Measurements from ENCODE around the gene TTC3. TPM values are rescaled to one million over a fixed set of nuclear protein-coding genes. Genes with fewer than 3 reads are reported as not detected.
"Not testable (repeated sequence)": the region's sequence is repeated elsewhere in the genome, so short reads cannot be mapped to it uniquely, and the experiment has no call there.

TTC3 gene
- total and polyA plus RNA-seq, 7 donors: 6.5 to 50.3 (median 25.7) TPM

- no peaks in the 10 kb centered on the region for H3K27me3 ChIP-seq (ENCODE audit: insufficient read depth in 3 of 3, low read length in 2 of 3)
- peaks cover 8% of the 10 kb centered on the region for H3K4me1 ChIP-seq
- WGBS, 3 donors: 47 to 61% (median 51%) methylated on average over 13 of the region's 13 CpGs
- H3K27ac ChIP-seq: peak overlapping the region; percentile 83
- ATAC-seq (no peak), DNase-seq (no peak)
- H3K36me3 ChIP-seq (ENCODE audit: insufficient read depth in 1 of 2, low read depth in 1 of 2): peaks cover 0 to 21% of the 10 kb centered on the region in 2 donors
- intact Hi-C loops (cut with DNase I): loop anchor here (2.0 to 5.0 kb wide), 4 partner anchors 37 to 147 kb away; partner anchors contain the start of genes DYRK1A (in 1 of the 2) and VPS26C (in 1 of the 2)
- H3K4me3 ChIP-seq: peak overlapping the region; percentile 78
- H3K9me3 ChIP-seq: no peaks in the 10 kb centered on the region
- no peak for TF ChIP-seq CTCF (IDR thresholded peaks at IDR 0.05)
These were observed 146.8 kb downstream of the TTC3 start for GRCh38 chr21:37219761-37220432.

GRCh38 chr21:37220433-37220980 is 147.5 kb downstream of the TTC3 start:
- Histone ChIP-seq H3K36me3 (ENCODE audit: insufficient read depth in 1 of 2, low read depth in 1 of 2) (peaks cover 0 to 27% of the 10 kb centered on the region in 2 donors), H3K4me1 (peaks cover 8% of the 10 kb centered on the region), H3K27me3 (ENCODE audit: insufficient read depth in 3 of 3, low read length in 2 of 3) (no peaks in the 10 kb centered on the region), H3K9me3 (no peaks in the 10 kb centered on the region), H3K4me3 (peak overlapping the region; percentile 78), H3K27ac (peak overlapping the region; percentile 83)
- peak; percentile 71 to 80 (median 77) for ATAC-seq
- 2 to 5% (median 4%) methylated on average over 33 to 35 of the region's 35 CpGs for WGBS, 3 donors
- intact Hi-C loops (cut with DNase I): loop anchor here (2.0 to 5.0 kb wide), 4 partner anchors 37 to 147 kb away; partner anchors contain the start of genes DYRK1A (in 1 of the 2) and VPS26C (in 1 of the 2)
- TF ChIP-seq CTCF (IDR thresholded peaks at IDR 0.05): no peak
- no peak for DNase-seq

- Histone ChIP-seq H3K4me3 (peak overlapping the region; percentile 78), H3K9me3 (no peaks in the 10 kb centered on the region), H3K36me3 (ENCODE audit: insufficient read depth in 1 of 2, low read depth in 1 of 2) (peaks cover 0 to 33% of the 10 kb centered on the region in 2 donors), H3K4me1 (peaks cover 8% of the 10 kb centered on the region), H3K27me3 (ENCODE audit: insufficient read depth in 3 of 3, low read length in 2 of 3) (no peaks in the 10 kb centered on the region), H3K27ac (peak overlapping the region; percentile 83)
- WGBS, 3 donors: 5 to 6% (median 5%) methylated on average over 46 of the region's 46 CpGs
- no peak for TF ChIP-seq CTCF (IDR thresholded peaks at IDR 0.05)
- intact Hi-C loops (cut with DNase I): loop anchor here (2.0 to 5.0 kb wide), 4 partner anchors 36 to 146 kb away; partner anchors contain the start of genes DYRK1A (in 1 of the 2) and VPS26C (in 1 of the 2)
- DNase-seq: peak; percentile 95 to 97
- ATAC-seq: peak; percentile 93 to 97 (median 94)
These were observed 148.1 kb downstream of the TTC3 start for GRCh38 chr21:37220981-37221664.

- H3K4me1 ChIP-seq; H3K4me3 ChIP-seq; H3K9me3 ChIP-seq; ATAC-seq; DNase-seq; H3K27ac ChIP-seq; H3K27me3 ChIP-seq (ENCODE audit: insufficient read depth in 3 of 3, low read length in 2 of 3): not testable (repeated sequence)
- H3K36me3 ChIP-seq (ENCODE audit: insufficient read depth in 1 of 2, low read depth in 1 of 2): peaks cover 0 to 44% of the 10 kb centered on the region in 2 donors
- 78 to 90% (median 80%) methylated on average over 2 to 3 of the region's 3 CpGs for WGBS, 3 donors
- intact Hi-C loops (cut with DNase I): loop anchor here (5.0 kb wide), 3 partner anchors 35 to 145 kb away; partner anchors contain the start of genes DYRK1A (in 1 of the 2) and VPS26C (in 1 of the 2)
These were observed 149.2 kb downstream of the TTC3 start for GRCh38 chr21:37222248-37222647.

All from psoas muscle (tissue), 8 donors.